Erythroblast (primary cell): ENCODE results near the gene TMEM44.

Experiments used
- GATA1 ChIP-seq: IDR thresholded peaks from 2 replicates; pipeline ENCODE4 v1.6.1; 2011; ENCODE audit warnings: low read depth, mild to moderate bottlenecking, control low read depth, low read length, moderate library complexity
- POLR2A ChIP-seq: IDR thresholded peaks from 2 replicates; pipeline ENCODE4 v1.6.1; 2011; ENCODE audit warnings: mild to moderate bottlenecking, low read length

DNA sequence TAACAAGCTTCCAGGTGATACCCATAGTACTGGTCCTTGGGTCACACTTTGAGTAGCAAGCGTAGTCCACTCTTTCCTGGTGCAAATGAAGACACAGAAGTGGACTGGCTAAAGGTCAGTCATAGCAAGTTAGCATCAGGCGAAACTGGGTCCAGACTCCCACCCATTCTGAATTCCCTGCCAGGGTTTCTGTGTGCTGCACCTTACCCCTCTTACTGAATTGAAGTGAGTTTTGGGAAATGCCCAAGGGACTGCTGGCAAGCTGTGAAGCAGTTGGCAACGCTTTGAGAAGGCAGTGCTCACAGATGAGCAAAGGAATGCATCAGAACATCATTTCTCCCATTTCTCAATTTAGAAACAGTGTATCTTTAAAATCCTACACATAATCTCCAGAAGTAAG lies 40.5 kb upstream of the TMEM44 start:
- TF ChIP-seq POLR2A: no peak
- TF ChIP-seq GATA1: no peak
